DMS114 treated with DMSO at 0.1 percent for 48 hours (cell line): ENCODE results near the gene CEP152.

ENCODE experiments used
- DNase-seq: peaks from one replicate; lab custom pipeline; 2025; ENCODE audit not compliant: unreplicated experiment; lab: John Stamatoyannopoulos, UW

CEP152 gene

GRCh38 chr15:48778331-48778730, 32.5 kb downstream of the CEP152 start:
- no peak for DNase-seq

GRCh38 chr15:48777645-48778330, 33.1 kb downstream of the CEP152 start:
- DNase-seq, result no peak

GRCh38 chr15:48775546-48775945, 35.3 kb downstream of the CEP152 start:
- no peak for DNase-seq

GRCh38 chr15:48774484-48774883, 36.4 kb downstream of the CEP152 start:
- no peak for DNase-seq

- DNase-seq, result no peak
These were observed 44.7 kb downstream of the CEP152 start for GRCh38 chr15:48766196-48766595.

GRCh38 chr15:48765022-48765421, 45.8 kb downstream of the CEP152 start:
- no peak for DNase-seq

GRCh38 chr15:48761393-48762158, 49.3 kb downstream of the CEP152 start:
- DNase-seq, result no peak

- no peak for DNase-seq
These were observed 50.9 kb downstream of the CEP152 start for GRCh38 chr15:48759921-48760320.

GRCh38 chr15:48757661-48758060, 53.2 kb downstream of the CEP152 start:
- DNase-seq, result no peak

GRCh38 chr15:48754011-48754410, 56.9 kb downstream of the CEP152 start:
- no peak for DNase-seq

- no peak for DNase-seq
These were observed 59.3 kb downstream of the CEP152 start for GRCh38 chr15:48751595-48751994.

- no peak for DNase-seq
These were observed 62.3 kb downstream of the CEP152 start for GRCh38 chr15:48748535-48748934.

- no peak for DNase-seq
These were observed 77.3 kb downstream of the CEP152 start for GRCh38 chr15:48733615-48734014.

GRCh38 chr15:48730506-48730905, 80.4 kb downstream of the CEP152 start:
- no peak for DNase-seq

- no peak for DNase-seq
These were observed 86.9 kb downstream of the CEP152 start for GRCh38 chr15:48723969-48724368.

GRCh38 chr15:48722764-48723661, 87.9 kb downstream of the CEP152 start:
- no peak for DNase-seq

- no peak for DNase-seq
These were observed 89.6 kb downstream of the CEP152 start for GRCh38 chr15:48721061-48721810.

GRCh38 chr15:48720646-48721045, 90.2 kb downstream of the CEP152 start:
- no peak for DNase-seq

- DNase-seq, result no peak
These were observed 91.2 kb downstream of the CEP152 start for GRCh38 chr15:48719668-48720067.

GRCh38 chr15:48718646-48719045, 92.2 kb downstream of the CEP152 start:
- DNase-seq, result no peak

GRCh38 chr15:48717458-48717857, 93.4 kb downstream of the CEP152 start:
- no peak for DNase-seq
